Measurements from ENCODE around the gene ASB1.

ASB1 gene, protein sequence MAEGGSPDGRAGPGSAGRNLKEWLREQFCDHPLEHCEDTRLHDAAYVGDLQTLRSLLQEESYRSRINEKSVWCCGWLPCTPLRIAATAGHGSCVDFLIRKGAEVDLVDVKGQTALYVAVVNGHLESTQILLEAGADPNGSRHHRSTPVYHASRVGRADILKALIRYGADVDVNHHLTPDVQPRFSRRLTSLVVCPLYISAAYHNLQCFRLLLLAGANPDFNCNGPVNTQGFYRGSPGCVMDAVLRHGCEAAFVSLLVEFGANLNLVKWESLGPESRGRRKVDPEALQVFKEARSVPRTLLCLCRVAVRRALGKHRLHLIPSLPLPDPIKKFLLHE

GRCh38 chr2:238426568-238427434, at the start of gene ASB1:
ASB1 (plus strand) TSS chr2:238426927; CDS start chr2:238427071, 144 bp downstream.
- peak; percentile 46 to 75 for DNase-seq (ENCODE audit: low read depth in 2 of 2, low spot score in 1 of 2)

DNA sequence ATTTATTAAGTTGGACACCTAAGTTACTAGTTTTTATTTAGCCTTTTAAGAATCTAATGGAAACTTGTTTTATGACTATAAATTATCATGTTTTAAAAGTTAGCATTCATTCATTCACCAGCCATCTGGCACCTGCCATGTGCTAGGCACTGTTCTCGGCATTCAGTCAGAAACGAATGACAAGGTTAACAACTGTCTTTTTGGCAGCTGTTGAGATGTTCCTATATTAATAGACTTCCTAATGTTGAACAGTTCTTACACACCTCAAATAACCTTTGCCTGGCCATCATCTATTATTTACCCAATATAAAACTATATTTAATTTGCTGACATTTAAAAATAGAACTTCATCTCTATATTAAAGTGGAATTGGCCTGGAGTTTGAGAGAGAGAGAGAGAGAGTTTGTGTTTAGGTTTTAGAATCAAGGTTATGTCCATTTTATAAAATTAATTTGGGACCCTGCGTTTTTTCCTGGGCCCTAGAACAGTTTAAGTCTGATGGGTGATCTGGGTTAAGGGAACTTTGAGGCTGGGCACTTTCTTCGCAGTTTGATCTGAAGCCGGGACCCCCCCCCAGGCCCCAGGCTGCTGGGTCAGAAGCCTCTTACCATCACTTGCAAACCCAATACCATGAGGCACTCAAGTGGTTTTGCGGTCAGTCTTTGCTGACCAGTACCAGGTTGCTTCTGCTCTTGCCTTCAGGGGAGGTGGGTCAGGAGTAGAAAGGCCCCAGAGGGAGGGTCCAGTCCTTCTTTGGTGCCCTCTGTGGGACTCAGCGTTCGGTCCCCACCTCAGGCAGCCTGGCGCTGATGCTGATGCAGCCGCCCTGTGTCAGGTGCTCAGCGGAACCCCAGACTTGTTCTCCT, 48.3 kb upstream of the ASB1 start:
- DNase-seq (ENCODE audit: low read depth in 2 of 2, low spot score in 1 of 2), result no peak

DNA sequence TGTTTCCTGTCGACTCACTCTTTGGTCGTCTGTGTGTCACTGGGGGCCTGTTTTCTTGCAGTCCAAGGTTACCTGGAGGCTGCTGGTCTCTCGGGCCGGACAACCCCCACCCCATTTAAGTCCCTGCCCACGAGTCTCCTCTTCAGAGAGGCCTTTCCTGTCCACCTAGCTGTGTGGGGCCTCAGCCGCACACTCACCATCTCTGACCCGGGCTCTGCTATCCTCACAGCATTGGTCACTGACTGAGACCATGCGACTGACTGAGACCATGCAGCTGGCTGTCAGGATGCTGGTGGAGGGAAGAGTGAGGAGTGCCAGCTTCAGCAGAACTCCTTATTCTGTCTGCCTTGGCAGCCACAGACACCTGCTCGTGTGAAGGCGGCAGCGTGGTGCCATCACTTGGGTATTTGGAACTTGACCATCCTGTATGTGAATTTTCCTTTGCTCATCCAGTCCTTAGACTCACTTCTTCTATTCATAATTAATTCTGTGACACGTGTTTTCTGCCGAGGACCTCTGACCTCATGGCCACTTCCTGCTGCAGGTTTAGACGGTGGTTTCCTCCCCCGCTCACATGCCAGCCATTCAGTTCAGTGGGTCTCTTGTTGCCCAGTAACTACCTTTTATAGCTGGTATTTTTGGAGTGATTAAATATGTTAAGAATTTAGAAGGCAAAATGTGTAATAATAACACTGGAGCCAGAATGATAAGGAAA, 47.5 kb upstream of the ASB1 start:
- DNase-seq (ENCODE audit: low read depth in 2 of 2, low spot score in 1 of 2), result no peak

- DNase-seq (ENCODE audit: low read depth in 2 of 2, low spot score in 1 of 2), result no peak
Measured at GRCh38 chr2:238380336-238380735, 46.4 kb upstream of the ASB1 start.

- no peak for DNase-seq (ENCODE audit: low read depth in 2 of 2, low spot score in 1 of 2)
Measured at GRCh38 chr2:238380785-238381184, 45.9 kb upstream of the ASB1 start.

- no peak for DNase-seq (ENCODE audit: low read depth in 2 of 2, low spot score in 1 of 2)
Measured at GRCh38 chr2:238381341-238382115, 45.2 kb upstream of the ASB1 start.

DNA sequence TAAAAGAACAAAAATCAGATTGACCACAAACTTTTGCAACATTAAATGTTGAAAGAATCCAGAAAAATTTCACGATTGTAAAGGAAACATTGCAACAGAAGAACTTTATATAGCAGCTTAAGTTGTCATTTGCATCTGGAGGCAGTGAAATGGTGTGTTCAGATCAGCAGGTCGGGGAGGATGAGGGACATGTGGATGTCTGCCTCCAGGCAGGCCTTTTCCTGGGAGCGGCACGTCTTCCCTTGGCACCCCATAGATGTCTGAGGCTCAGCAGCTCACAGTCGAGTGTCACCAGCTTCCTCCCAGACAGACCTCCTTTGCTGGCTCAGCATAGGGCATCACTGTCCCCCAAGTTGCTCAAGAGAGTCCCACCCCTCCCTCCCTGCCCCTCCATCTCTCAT, 44.3 kb upstream of the ASB1 start:
- no peak for DNase-seq (ENCODE audit: low read depth in 2 of 2, low spot score in 1 of 2)

DNA sequence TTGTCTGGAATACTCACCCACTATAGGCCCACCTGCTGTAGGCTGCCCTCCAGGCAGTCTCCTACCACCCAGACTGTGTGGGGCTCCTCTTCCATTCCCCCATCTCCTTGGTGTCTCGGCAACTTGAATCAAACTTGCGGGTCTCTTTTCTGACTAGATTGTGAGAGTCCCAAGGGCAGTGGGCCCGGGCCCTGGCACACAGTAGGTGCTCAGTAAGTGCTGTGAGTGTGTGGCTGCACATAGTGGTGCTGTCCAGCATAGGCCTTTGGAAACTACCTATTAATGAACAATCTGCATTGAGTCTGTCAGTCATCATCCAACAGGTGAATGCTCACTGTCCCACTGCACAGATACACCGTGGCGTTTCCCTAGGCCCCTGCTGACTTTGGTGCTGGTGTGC, 43.6 kb upstream of the ASB1 start:
- DNase-seq (ENCODE audit: low read depth in 2 of 2, low spot score in 1 of 2), result no peak

GRCh38 chr2:238383743-238384380, 42.9 kb upstream of the ASB1 start:
- no peak for DNase-seq (ENCODE audit: low read depth in 2 of 2, low spot score in 1 of 2)

GRCh38 chr2:238387332-238387731, 39.4 kb upstream of the ASB1 start:
- no peak for DNase-seq (ENCODE audit: low read depth in 2 of 2, low spot score in 1 of 2)

DNA sequence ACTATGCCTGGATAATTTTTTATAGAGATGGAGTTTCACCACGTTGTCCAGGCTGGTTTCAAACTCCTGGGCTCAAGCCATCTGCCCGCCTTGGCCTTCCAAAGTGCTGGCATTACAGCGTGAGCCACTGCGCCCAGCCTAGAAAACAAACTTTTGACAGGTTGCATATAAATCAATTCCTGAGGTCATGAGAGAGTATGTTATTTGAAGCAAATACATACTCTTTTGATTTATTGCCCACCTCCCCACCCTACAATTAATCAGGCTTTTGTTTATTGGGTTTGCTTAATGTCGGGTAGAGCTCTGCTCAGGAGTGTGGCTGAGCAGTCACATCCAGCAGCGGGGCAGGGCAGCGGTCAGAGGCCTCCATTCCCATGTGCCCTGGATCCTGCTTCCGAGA, 37.9 kb upstream of the ASB1 start:
- no peak for DNase-seq (ENCODE audit: low read depth in 2 of 2, low spot score in 1 of 2)

- no peak for DNase-seq (ENCODE audit: low read depth in 2 of 2, low spot score in 1 of 2)
Measured at GRCh38 chr2:238389988-238390589, 36.6 kb upstream of the ASB1 start.

- DNase-seq (ENCODE audit: low read depth in 2 of 2, low spot score in 1 of 2), result no peak
Measured at GRCh38 chr2:238391042-238391689, 35.6 kb upstream of the ASB1 start.

GRCh38 chr2:238396663-238397062, 30.1 kb upstream of the ASB1 start:
- no peak for DNase-seq (ENCODE audit: low read depth in 2 of 2, low spot score in 1 of 2)

GRCh38 chr2:238397356-238397755, 29.4 kb upstream of the ASB1 start:
- no peak for DNase-seq (ENCODE audit: low read depth in 2 of 2, low spot score in 1 of 2)

DNA sequence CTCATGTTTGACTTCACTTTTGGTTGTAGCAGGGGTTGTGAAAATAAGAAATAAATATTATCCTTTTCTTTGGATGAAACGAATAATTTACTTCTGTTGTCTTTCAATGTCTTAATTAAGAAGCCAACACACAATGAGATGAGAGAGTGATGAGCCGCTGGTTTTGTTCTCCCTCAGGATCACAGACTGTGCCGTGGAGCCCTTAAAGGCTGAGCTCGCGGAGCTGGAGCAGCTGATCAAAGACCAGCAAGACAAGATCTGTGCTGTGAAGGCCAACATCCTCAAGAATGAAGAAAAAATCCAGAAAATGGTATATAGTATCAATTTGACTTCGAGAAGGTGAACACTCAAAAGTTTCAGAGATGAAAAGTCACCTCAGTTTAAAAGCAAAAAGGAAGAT, 28.1 kb upstream of the ASB1 start:
- no peak for DNase-seq (ENCODE audit: low read depth in 2 of 2, low spot score in 1 of 2)

DNA sequence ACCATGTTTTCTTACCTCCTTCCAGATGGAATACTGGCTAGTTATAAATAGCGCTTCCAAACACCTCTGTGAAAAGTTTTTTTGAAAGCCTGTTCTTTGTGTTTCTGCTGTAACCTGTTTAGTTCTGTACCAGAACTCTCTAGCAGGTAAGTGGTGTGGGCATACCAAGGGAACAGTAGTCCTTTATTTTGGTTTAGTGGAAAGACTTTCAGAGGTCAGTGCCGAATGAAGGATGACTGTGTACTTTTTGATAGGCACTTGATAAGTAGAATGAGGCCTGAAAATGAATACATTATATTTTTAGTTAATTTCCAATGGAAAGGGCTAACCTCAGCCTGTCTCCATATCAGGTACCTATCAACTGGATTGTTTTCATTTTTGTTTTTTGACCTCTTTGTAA, 27.6 kb upstream of the ASB1 start:
- DNase-seq (ENCODE audit: low read depth in 2 of 2, low spot score in 1 of 2), result no peak

DNA sequence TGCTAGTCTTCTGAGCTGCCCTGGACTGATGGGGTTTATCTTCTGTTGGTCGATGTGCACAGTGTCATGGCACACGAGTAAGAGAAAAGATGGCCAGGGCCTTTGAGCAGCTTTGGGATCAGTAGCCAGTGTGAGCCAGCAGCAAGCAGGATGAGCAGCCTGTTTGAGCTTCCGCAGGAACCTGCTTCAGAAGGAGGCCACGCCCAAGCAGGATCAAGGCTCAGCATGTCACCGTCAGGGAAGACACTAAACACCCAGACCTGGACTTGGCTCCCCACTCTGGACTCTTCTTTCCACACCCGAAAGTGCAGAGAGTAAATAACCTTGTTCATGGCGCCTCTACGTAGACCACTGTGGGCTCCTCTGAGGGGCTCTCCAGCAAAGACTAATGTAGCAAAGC, 25.2 kb upstream of the ASB1 start:
- DNase-seq (ENCODE audit: low read depth in 2 of 2, low spot score in 1 of 2), result no peak
